Measurements from ENCODE around the gene MEPE.

GRCh38 chr4:87846226-87846625 is 13.5 kb downstream of the MEPE start:
- TF ChIP-seq CTCF (IDR thresholded peaks at IDR 0.05; ENCODE audit: low read depth, low read length) (no peak), POLR2A (IDR thresholded peaks at IDR 0.05; ENCODE audit: extremely low read depth, insufficient read length) (no peak)

Data from NB4 (cell line).